Vagina (tissue), 2 donors: ENCODE measurements around the gene AKAP13. TPM values are rescaled to one million over a fixed set of nuclear protein-coding genes. Genes with fewer than 3 reads are reported as not detected.

Experiments
- DNase-seq, 2 donors: peaks; one replicate each; pipeline ENCODE4 v3.0.0-alpha.2; 2017; ENCODE audit errors: extremely low spot score in 2 of 2
- H3K27ac ChIP-seq: fragments of 200-600 bp; sonication (generic); one replicate; pipeline ENCODE4 v1.5.1; 2019
- H3K27me3 ChIP-seq: fragments of 200-600 bp; sonication (generic); one replicate; pipeline ENCODE4 v1.5.1; 2019
- H3K36me3 ChIP-seq, 2 donors: fragments of 200-600 bp; sonication (generic); one replicate each; pipeline ENCODE4 v1.5.1; 2017 to 2019
- H3K4me1 ChIP-seq: fragments of 200-600 bp; sonication (generic); one replicate; pipeline ENCODE4 v1.5.1; 2019
- H3K4me3 ChIP-seq, 2 donors: fragments of 200-600 bp; sonication (generic); 1 replicate in 1 of 2; 2 replicates in 1 of 2; pipeline ENCODE4 v1.5.1; 2016 to 2019
- H3K9me3 ChIP-seq: fragments of 200-600 bp; sonication (generic); one replicate; pipeline ENCODE4 v1.5.1; 2019
- CTCF ChIP-seq, 3 experiments: fragments of 450-650 bp in 2 of 3; fragments of 200-600 bp in 1 of 3; sonication (generic) in 1 of 3; IDR thresholded peaks; one replicate each; pipeline ENCODE4 v1.5.1; 2017 to 2019; ENCODE audit warnings: antibody characterized with exemption in 3 of 3, mild to moderate bottlenecking in 2 of 3, moderate library complexity in 2 of 3
- POLR2A ChIP-seq, 2 donors: fragments of 450-650 bp; IDR thresholded peaks; one replicate each; pipeline ENCODE4 v1.6.1; 2017; ENCODE audit warnings: antibody characterized with exemption in 2 of 2, mild to moderate bottlenecking in 2 of 2, moderate library complexity in 2 of 2
- POLR2AphosphoS5 ChIP-seq, 2 donors: sonication (generic); formaldehyde crosslinking; IDR thresholded peaks; one replicate each; pipeline ENCODE4 v1.9.0; 2017; ENCODE audit warnings: antibody characterized with exemption in 2 of 2, mild to moderate bottlenecking in 2 of 2, low read depth in 1 of 2; ENCODE audit not compliant: insufficient read depth in 1 of 2
- intact Hi-C: fragments of 100-400 bp; cut with DNase I; formaldehyde crosslinking; loops from one replicate; pipeline ENCODE4 v1.15.1; 2023
- total RNA-seq: library from RNA; depleted of rRNA; stranded (reverse); fragments of >200 nt; gene quantifications from one replicate; pipeline ENCODE4 v1.2.3, GENCODE V29; 2016

Gene AKAP13
- total RNA-seq, 1 donor from 2014 or later, result 177 TPM

GRCh38 chr15:85380812-85381642 is 624 bp downstream of the AKAP13 start:
- H3K4me1 ChIP-seq, result peaks cover 33% of the 10 kb centered on the region
- intact Hi-C loops, result no loop called here
- DNase-seq, result no peak
- no peak for TF ChIP-seq CTCF (IDR thresholded peaks at IDR 0.05)
- TF ChIP-seq POLR2A (IDR thresholded peaks at IDR 0.05), result no peak
- no peak for TF ChIP-seq POLR2AphosphoS5 (IDR thresholded peaks at IDR 0.05; ENCODE audit: insufficient read depth in 1 of 2, low read depth in 1 of 2)
- no peaks in the 10 kb centered on the region for H3K9me3 ChIP-seq
- H3K27ac ChIP-seq, result peak overlapping the region; percentile 95
- H3K27me3 ChIP-seq, result no peaks in the 10 kb centered on the region
- no peaks in the 10 kb centered on the region for H3K36me3 ChIP-seq
- peak overlapping the region; percentile 85 to 86 for H3K4me3 ChIP-seq

DNA sequence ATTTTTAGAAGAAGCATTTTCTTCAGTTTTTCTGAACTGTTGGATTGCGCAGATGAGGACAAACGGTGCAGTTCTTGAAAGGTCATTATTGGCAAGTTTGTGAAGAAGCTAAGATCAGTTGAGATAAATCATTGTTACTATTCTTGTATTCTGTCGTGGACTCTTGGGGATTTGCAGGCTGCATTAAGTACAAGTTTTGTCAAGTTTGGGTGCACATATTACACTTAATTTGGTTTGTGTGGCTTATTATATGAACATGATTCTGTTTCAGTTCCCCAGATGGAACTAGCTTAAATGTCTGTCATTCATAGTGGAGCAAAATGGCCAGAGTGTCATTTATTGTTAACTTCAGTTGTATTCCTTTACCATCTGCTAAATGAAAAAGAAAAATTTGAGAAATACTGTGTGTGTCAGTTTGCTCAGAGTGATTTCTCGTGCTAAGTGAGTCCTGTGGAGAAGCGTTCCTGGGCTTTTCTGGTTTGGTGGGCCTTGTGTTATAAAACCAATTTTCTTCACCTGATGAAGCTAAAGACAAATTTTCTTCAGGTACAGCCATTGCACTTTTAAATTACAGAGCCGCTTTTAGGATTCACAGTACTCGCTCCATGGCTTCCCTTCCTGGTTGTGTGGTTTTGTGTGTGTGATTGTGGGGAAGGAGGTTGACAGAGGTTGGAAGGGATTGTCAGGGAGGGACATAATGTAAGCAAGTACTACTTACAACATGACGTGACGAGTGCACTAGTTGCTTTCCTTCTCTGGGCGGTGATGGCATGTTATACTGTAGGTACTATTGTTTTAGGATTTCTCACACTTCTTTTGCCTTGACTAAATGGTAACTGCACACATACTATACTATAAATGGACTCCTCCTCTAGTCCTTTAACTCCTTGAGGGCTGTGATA is 1.7 kb downstream of the AKAP13 start:
- H3K36me3 ChIP-seq, result no peaks in the 10 kb centered on the region

DNA sequence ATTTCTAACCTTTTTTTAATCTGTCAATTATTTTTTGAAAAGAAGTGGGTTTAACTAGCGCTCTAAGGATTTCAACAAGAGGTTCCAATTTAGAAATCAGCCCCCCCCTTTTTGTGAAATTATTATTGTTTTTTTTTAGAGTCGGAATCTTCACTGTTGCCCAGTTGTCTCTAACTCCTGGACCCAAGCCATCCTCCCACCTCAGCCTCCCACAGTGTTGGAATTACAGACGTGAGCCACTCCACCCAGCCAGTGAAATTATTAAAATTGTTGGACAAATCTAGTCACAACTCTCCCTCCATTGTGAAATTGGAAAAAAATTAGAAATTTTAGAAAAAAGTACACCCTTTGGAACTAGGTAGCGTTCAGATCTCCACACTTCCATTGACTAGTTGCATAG is 2.5 kb downstream of the AKAP13 start:
- Histone ChIP-seq H3K27me3 (no peaks in the 10 kb centered on the region), H3K9me3 (no peaks in the 10 kb centered on the region), H3K4me3 (peak overlapping the region; percentile 85 to 86), H3K27ac (no peak overlapping the region), H3K36me3 (no peaks in the 10 kb centered on the region), H3K4me1 (peaks cover 33% of the 10 kb centered on the region)
- intact Hi-C loops, result no loop called here
- DNase-seq, result no peak
- no peak for TF ChIP-seq POLR2AphosphoS5 (IDR thresholded peaks at IDR 0.05; ENCODE audit: insufficient read depth in 1 of 2, low read depth in 1 of 2)
- TF ChIP-seq CTCF (IDR thresholded peaks at IDR 0.05), result no peak

More for the DNA sequence above, 1.7 kb downstream of the AKAP13 start:
- H3K4me3 ChIP-seq, result peak overlapping the region; percentile 85 to 86
- H3K4me1 ChIP-seq, result peaks cover 33% of the 10 kb centered on the region
- H3K9me3 ChIP-seq, result no peaks in the 10 kb centered on the region
- TF ChIP-seq POLR2AphosphoS5 (IDR thresholded peaks at IDR 0.05; ENCODE audit: insufficient read depth in 1 of 2, low read depth in 1 of 2) (no peak), CTCF (IDR thresholded peaks at IDR 0.05) (no peak), POLR2A (IDR thresholded peaks at IDR 0.05) (no peak)
- intact Hi-C loops, result no loop called here
- H3K27ac ChIP-seq, result peak overlapping the region; percentile 95
- DNase-seq, result no peak
- H3K27me3 ChIP-seq, result no peaks in the 10 kb centered on the region

GRCh38 chr15:85383470-85384148 is 3.2 kb downstream of the AKAP13 start:
- H3K27ac ChIP-seq, result no peak overlapping the region
- intact Hi-C loops, result no loop called here
- H3K36me3 ChIP-seq, result no peaks in the 10 kb centered on the region
- TF ChIP-seq POLR2AphosphoS5 (IDR thresholded peaks at IDR 0.05; ENCODE audit: insufficient read depth in 1 of 2, low read depth in 1 of 2) (no peak), CTCF (IDR thresholded peaks at IDR 0.05) (no peak), POLR2A (IDR thresholded peaks at IDR 0.05) (no peak)
- no peak overlapping the region for H3K4me3 ChIP-seq
- no peak for DNase-seq
- no peaks in the 10 kb centered on the region for H3K9me3 ChIP-seq
- H3K4me1 ChIP-seq, result peaks cover 39% of the 10 kb centered on the region
- H3K27me3 ChIP-seq, result no peaks in the 10 kb centered on the region
